Activated CD4-positive, CD25-positive, alpha-beta regulatory T cell treated with anti-CD3 and anti-CD28 coated beads, Interleukin-2, amount 50 U/mL, for 72 hours (primary cell): ENCODE measurements around the gene MCF2L2.

Experiments used
- DNase-seq: peaks from one replicate; pipeline ENCODE4 v3.0.0; 2021

Gene MCF2L2

GRCh38 chr3:183360971-183361624, 67.3 kb downstream of the MCF2L2 start:
- DNase-seq: no peak

DNA sequence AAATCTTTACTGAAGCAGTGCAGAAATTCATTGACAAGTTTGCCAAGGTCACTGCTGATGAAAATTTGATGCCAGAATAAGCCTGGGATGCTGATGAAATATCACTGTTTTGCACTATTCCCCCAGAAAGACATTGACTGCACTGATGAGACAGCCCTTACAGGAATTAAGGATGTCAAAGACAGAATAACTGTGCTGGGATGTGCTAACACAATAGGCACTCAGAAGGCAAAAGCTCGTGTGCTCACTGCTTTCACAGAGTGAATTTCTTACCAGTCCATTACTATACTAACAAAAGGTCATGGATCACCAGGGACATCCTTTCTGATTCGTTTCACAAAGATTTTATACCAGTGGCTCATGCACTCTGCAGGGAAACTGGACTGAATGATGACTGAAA, 69.4 kb downstream of the MCF2L2 start:
- DNase-seq: no peak

- DNase-seq: no peak
Measured at GRCh38 chr3:183357564-183358079, 70.8 kb downstream of the MCF2L2 start.

- DNase-seq: no peak
Measured at GRCh38 chr3:183356920-183357319, 71.5 kb downstream of the MCF2L2 start.

DNA sequence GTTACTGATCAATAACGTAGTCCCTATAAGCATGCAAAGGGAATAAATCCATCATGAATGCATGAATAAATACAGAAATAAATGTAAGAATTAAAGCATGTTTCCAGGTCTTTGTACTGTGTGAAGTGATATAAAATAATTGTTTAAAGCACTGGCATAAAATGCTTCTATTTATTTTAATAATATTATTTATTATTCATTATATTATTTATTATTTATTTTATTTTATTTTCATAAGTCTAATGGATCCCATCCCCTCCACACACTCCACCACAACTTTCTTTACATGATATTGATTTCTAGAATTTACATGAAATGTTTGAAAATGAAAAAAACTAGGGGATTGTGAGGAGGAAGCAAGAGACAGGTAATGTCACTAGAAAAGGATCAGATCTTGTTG, 73.5 kb downstream of the MCF2L2 start:
- no peak for DNase-seq

DNA sequence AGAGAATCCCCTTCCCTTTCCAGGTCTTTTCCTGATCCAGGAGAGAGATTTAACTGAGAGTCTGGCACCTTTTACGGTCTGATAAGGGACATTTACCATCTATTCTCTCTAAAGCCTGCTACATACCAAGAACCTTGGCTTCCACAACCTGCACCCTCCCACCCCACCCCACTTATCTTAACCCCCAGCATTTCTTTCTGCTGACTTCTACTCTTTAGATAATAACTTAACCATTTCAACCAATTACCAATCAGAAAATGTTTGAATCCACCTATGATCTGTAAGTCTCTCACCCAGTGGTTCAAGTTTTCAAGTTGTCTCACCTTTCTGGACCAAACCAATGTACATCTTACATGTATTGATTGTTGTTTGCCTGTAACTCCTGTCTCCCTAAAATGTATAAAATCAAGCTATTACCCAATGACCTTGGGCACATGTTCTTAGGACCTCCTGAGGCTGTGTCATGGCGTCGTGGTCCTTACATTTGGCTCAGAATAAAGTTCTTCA, 74.0 kb downstream of the MCF2L2 start:
- no peak for DNase-seq

DNA sequence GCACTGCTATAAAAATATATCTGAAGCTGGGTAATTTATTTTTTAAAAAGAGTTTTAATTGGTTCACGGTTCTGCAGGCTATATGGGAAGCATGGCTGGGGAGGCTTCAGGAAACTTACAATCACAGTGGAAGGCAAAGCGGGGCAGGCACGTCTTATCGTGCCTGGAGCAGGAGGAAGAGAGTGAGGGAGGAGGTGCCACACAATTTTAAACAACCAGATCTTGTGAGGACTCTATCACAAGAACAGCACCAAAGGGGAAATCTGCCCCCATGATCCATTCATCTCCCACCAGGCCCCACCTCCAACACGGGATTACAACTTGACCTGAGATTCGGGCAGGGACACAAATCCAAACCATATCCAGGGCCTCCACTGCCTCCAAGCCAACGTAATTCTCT, 75.0 kb downstream of the MCF2L2 start:
- DNase-seq: no peak

DNA sequence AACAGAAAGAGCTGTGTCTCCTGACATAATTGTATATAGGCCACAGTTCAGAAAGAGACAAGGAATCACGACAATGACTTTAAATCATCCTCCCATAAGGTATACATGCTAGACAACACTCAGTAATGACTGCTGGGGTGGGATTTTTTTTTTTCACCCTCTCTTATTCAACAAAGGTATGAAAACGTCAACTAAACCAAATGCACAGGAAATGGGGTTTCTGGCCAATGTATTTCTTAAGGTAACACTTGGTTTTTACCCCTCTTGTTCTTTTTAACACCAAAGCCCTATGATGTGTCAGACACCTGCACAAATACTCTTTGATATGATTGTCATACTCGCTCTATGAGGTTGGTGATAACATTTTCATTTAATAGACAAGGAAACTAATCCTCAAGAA, 78.3 kb downstream of the MCF2L2 start:
- DNase-seq: no peak

GRCh38 chr3:183349421-183350157, 78.8 kb downstream of the MCF2L2 start:
- no peak for DNase-seq

- DNase-seq: no peak
Measured at GRCh38 chr3:183342824-183343223, 85.6 kb downstream of the MCF2L2 start.

DNA sequence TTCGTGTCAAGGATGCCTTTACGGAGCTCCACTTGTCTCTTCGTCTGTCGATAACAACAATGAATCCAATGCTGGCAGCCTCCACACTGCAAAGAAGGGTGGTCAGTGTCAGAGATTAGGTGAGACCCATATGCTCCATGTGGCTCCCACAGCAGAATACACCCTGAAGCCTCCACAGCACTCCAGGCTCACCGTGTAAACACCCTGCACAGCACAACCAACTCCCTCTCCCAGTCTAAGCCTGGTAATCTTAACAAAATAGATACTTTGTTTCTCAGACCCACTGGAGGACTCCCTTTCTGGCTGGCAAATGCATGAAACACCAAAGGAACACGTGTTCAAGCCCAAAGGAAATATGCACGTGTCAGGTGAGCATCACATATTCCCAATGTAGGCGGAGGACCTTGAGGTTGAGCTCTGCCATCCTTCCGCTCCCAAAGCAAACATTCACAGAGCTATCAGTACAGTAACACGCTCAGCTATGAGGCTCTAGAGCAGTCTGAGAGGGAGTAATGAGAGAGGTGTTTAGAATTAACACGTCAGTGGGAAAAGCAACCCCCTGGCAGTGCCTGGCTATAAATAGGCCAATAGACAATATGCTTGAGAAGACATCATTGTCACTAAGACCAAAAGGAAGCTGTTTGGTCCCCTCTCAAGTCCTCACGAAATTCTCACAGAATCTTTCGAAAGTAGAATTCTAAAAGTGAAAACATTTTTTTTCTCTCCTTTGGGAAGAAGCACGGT, 86.7 kb downstream of the MCF2L2 start:
- no peak for DNase-seq

DNA sequence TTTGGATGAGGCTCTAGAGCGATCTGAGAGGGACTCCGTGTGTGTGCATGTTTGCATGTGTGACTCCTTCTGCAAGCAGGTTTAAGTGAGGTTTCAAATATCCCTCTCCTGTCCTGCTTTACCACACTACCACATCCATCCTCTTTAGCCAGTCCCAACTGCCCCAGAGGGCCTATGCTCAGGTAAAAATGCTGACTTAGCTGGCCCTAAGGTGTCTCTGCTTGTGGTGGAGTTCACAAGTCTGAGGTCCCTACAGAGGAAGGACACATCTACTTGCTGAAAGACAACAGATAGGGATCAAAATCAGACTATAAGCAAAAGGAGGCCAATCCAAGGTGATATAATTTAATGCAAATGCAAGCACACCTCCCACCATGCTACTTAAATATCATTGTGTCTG, 88.2 kb downstream of the MCF2L2 start:
- DNase-seq: no peak

DNA sequence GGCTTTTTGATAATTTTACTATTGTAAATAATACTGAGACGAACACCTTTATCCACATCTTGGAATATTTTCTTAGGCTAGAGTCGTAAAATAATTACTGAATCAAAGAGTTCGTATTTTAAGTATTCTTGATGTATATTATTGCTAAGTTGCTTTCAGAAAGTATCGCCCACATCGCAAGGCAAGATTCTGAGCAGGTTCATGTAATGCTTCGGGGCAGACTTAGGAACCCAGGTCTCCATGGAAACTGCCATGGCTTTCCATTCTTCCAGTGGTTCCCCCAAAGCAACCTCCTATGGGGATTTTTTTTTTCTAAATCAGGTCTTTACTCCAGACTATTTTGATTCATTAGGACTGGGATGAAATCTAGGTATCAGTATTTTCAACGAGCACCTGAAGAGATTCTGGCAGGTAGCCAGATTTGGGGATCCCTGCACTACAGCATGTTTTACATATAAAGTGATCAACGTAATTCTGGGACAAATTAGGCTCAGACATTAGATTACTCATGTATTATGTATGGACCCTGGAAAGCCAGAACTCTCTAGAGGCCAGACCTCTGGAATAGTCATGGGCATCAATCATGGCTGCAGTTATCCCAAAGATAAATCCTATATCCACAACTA, 88.8 kb downstream of the MCF2L2 start:
- DNase-seq: no peak

DNA sequence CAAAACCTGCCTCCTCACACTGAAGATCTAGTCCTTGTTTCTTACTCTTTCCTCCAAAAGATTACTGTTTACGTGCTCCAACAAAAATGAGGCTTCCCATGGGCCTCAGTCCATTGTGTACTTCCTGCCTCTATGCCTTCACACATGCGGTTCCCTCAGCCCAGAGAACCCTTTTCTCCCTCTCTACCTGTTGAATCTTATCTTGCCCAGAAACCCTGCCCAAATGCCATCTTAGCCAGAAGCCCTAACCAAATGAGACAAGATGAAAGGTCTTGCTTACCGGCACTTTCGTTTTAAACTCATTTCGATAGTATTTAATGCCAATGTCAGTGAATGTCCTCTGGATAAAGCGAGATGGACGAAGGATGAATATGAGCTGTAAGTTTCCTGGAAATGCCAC, 89.9 kb downstream of the MCF2L2 start:
- no peak for DNase-seq

DNA sequence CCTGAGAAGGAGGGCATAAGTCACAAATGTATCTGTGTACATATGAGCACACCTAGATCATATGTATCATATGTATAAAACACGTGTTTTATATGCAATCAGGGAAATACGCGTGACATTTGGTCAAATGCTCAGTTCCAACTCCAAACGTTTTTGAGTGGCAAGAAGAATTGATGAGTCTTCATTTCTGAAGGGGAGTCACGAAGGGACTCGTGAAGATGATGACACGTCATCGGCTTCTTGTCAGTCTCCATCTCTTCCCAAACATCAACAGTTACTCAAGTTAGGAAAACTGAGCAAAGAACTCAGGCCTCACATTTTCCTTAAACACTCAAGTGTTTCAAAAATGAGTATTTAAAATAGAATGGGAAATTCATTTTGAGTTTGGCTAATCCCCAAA, 95.9 kb downstream of the MCF2L2 start:
- DNase-seq: no peak

GRCh38 chr3:183331498-183331897, 96.9 kb downstream of the MCF2L2 start:
- DNase-seq: no peak

DNA sequence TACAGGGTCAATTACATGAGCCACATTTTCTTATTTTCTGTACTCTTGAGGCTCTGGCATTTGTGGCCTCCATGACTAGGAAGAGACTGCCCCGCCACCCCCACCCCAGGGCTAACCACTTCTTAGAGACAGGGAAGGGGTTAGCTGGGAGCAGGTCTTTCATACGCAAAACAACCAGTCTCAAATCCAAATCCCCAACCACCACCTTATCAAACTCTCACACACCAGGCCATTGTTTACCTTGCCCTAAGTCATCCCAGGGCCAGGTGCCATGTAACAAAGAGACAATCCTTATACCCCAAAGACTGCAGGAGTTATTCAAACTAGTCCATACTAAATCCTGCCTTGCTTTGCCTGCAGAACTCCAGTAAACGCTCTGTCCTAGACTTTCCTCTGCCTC, 97.5 kb downstream of the MCF2L2 start:
- no peak for DNase-seq

GRCh38 chr3:183329543-183329942, 98.9 kb downstream of the MCF2L2 start:
- no peak for DNase-seq

- no peak for DNase-seq
Measured at GRCh38 chr3:183328823-183329222, 99.6 kb downstream of the MCF2L2 start.

DNA sequence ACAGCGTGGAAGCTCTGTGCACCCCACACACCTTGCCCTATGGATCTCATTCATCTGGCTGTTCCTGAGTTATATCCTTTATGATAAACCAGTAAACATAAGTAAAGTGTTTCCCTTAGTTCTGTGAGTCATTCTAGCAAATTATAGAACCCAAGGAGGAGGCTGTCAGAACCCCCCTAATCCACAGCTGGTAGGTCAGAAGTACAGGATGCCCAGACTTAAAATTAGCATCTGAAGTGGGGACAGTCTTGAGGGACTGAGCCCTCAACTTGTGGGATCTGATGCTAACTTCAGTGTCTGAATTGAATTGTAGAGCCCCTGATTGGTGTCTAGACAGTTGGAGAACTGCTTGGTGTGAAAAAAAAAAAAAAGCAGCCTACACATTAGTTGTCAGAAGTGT, 100.3 kb downstream of the MCF2L2 start:
- DNase-seq: no peak

DNA sequence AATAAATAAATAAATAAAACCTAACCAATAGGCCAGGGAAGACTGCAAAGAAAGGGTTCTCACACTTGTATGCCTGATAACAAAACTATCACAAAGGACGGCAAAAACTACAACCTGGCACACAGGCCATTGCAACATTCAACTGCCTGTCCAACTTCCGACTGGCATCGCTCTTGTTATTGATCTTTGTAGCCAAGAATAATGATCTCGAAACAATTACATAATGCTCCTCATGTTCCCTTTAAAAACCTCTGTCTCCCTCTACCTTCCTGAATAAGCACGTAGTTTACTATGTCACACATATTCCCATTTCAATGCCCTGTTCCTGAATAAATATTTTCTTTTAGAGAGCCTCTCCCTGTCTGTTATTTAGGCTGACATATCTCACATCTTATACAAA, 101.1 kb downstream of the MCF2L2 start:
- DNase-seq: no peak

- DNase-seq: no peak
Measured at GRCh38 chr3:183324083-183324482, 104.3 kb downstream of the MCF2L2 start.

GRCh38 chr3:183319371-183319770, 109.0 kb downstream of the MCF2L2 start:
- DNase-seq: no peak
